Measurements from ENCODE around the gene XRCC4. TPM values are rescaled to one million over a fixed set of nuclear protein-coding genes. Genes with fewer than 3 reads are reported as not detected.

The XRCC4 gene
- total RNA-seq, 4 donors from 2014 or later: 3.7 to 10.3 (median 8.7) TPM

DNA sequence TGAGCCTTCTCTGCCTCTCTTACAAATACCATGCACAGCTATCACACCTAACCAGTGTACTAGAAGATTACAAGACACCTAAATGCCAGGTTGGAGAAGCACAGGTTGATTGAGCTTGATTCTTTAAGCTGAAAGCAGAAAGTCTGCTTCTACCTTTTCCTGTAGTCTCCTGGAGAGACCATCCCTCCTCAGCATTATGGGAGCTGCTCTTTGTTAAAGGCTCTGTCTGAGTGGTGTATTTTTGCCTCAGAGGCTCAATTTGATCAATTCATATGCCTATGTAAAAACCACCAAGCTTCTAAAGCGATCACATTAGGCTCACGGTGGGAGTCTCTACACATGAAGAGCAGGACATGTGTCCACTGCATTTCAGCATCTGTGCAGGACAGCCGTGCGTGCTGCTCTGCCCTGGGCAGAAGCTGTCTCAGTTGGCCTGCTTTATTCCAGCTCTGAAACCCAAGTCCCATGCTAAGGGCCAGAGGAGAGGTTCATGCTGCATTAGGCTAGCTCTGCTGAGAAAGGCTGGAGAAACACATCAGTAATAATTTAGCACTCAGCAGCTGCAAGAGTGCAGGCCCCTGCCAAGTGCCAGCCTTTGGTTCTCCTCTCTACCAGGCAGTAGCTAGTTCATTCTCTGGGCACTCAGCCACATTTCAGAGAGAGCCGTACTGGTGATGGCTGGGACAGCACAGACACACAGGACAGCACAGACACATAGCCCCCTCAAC lies 41.8 kb upstream of the XRCC4 start:
- no peak overlapping the region for H3K27ac ChIP-seq
- no peaks in the 10 kb centered on the region for H3K4me1 ChIP-seq
- no peaks in the 10 kb centered on the region for H3K27me3 ChIP-seq
- no peaks in the 10 kb centered on the region for H3K36me3 ChIP-seq
- TF ChIP-seq, protein P1, sequence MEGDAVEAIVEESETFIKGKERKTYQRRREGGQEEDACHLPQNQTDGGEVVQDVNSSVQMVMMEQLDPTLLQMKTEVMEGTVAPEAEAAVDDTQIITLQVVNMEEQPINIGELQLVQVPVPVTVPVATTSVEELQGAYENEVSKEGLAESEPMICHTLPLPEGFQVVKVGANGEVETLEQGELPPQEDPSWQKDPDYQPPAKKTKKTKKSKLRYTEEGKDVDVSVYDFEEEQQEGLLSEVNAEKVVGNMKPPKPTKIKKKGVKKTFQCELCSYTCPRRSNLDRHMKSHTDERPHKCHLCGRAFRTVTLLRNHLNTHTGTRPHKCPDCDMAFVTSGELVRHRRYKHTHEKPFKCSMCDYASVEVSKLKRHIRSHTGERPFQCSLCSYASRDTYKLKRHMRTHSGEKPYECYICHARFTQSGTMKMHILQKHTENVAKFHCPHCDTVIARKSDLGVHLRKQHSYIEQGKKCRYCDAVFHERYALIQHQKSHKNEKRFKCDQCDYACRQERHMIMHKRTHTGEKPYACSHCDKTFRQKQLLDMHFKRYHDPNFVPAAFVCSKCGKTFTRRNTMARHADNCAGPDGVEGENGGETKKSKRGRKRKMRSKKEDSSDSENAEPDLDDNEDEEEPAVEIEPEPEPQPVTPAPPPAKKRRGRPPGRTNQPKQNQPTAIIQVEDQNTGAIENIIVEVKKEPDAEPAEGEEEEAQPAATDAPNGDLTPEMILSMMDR (IDR thresholded peaks at IDR 0.05): no peak
- no peak for DNase-seq
- no peaks in the 10 kb centered on the region for H3K9me3 ChIP-seq
- no peak overlapping the region for H3K4me3 ChIP-seq

DNA sequence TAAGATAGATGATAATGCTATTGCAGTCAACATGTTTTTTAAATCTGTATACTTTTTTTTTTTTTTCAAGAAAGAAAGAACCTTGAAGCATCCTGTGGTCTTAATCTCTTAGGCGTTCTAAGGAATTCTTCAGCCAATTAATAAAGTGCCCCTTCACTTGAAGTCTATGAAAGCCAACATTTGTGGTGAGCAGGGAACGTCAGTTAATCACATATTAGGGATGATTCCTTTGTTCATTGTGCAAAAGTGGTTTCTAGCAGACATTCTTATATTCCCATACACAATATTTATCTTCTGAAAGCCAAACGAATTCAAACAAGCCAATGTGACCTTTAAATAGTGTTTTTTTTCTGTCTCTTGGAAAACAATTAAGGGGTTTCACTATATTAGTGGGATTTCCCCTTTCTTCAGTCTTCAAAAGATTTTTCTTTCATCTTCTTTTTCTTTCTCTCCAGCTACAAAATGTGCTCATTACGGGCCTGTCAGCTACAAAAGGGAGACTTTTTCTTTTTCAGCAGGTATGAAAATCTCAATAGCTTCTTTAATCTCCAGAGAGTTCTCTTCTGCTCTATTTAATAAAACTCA lies 40.3 kb upstream of the XRCC4 start:
- H3K9me3 ChIP-seq: no peaks in the 10 kb centered on the region
- TF ChIP-seq, protein P1 (IDR thresholded peaks at IDR 0.05): no peak
- TF ChIP-seq POLR2A (IDR thresholded peaks at IDR 0.05): no peak
- no peaks in the 10 kb centered on the region for H3K36me3 ChIP-seq
- H3K27ac ChIP-seq: no peak overlapping the region
- H3K4me3 ChIP-seq: no peak overlapping the region
- no peak for DNase-seq
- peaks cover 0 to 2% (median 0%) of the 10 kb centered on the region in 4 donors for H3K4me1 ChIP-seq
- no peaks in the 10 kb centered on the region for H3K27me3 ChIP-seq

DNA sequence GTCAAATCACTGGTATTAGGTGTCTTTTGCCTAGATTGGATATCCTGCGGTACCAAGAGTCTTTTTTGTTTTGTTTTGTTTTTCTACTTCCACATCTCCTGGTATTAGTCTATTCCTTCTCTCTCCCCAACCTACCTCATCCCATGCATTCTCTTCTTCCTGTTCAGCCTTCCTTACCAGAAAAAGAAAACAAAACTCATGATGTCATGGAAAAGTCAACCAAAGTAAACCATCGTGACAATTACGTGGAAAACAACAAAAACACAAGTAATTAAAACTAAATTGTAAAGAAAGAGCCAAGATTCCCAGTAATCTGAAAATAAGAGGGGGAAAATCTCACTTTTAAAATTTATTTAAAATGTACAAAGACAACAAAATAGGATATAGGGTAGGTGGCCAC lies 38.4 kb upstream of the XRCC4 start:
- DNase-seq: no peak
- no peaks in the 10 kb centered on the region for H3K9me3 ChIP-seq
- TF ChIP-seq POLR2A (IDR thresholded peaks at IDR 0.05): no peak
- TF ChIP-seq, protein P1 (IDR thresholded peaks at IDR 0.05): no peak
- H3K36me3 ChIP-seq: no peaks in the 10 kb centered on the region
- no peak overlapping the region for H3K4me3 ChIP-seq
- no peak overlapping the region for H3K27ac ChIP-seq
- H3K4me1 ChIP-seq: peaks cover 0 to 4% (median 0%) of the 10 kb centered on the region in 4 donors
- H3K27me3 ChIP-seq: no peaks in the 10 kb centered on the region

DNA sequence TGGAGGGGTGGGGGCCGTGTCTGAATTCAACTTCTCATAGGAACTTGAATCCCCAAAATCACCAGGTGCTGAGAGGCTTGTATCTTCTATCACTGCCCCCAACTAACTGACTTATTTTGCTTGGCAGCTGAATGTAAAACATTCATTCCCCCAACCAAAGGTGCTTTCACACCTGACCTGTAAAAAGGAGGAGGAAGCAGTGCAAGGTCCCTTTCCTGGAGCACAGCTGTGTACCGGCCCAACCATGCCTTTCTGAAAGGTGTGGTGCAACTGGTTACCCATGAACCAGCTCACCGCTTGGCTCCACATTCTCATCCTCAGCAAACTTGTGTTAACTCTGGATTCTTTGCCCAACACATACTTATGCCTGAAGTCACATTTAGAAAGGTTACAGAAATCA lies 34.8 kb upstream of the XRCC4 start:
- H3K4me3 ChIP-seq: no peak overlapping the region
- TF ChIP-seq, protein P1 (IDR thresholded peaks at IDR 0.05): no peak
- TF ChIP-seq POLR2A (IDR thresholded peaks at IDR 0.05): no peak
- H3K36me3 ChIP-seq: no peaks in the 10 kb centered on the region
- no peaks in the 10 kb centered on the region for H3K9me3 ChIP-seq
- no peak for DNase-seq
- peaks cover 0 to 4% (median 0%) of the 10 kb centered on the region in 4 donors for H3K4me1 ChIP-seq
- no peaks in the 10 kb centered on the region for H3K27me3 ChIP-seq
- H3K27ac ChIP-seq: no peak overlapping the region

DNA sequence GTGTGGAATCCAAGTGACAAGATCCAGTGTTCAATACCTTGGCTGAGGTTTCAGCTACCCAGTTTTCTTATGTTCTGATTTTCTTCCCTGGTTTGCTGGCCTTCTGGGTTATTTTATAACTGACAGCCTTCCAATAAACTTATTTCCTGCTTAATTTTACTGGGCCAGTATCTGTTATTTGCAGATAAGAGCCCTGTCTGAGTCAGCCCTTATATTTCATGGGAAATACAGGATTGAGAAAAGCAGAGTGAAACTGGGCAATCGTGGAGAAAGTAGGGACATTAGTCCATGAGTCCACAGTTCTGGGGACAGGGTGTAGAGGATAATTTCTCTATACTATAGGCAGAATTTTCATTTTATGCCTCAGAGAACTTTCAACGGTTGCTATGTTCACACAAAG lies 32.4 kb upstream of the XRCC4 start:
- no peaks in the 10 kb centered on the region for H3K9me3 ChIP-seq
- H3K36me3 ChIP-seq: no peaks in the 10 kb centered on the region
- no peak overlapping the region for H3K27ac ChIP-seq
- no peaks in the 10 kb centered on the region for H3K27me3 ChIP-seq
- DNase-seq: no peak
- H3K4me1 ChIP-seq: peaks cover 0 to 4% (median 0%) of the 10 kb centered on the region in 4 donors
- no peak for TF ChIP-seq POLR2A (IDR thresholded peaks at IDR 0.05)
- H3K4me3 ChIP-seq: no peak overlapping the region

DNA sequence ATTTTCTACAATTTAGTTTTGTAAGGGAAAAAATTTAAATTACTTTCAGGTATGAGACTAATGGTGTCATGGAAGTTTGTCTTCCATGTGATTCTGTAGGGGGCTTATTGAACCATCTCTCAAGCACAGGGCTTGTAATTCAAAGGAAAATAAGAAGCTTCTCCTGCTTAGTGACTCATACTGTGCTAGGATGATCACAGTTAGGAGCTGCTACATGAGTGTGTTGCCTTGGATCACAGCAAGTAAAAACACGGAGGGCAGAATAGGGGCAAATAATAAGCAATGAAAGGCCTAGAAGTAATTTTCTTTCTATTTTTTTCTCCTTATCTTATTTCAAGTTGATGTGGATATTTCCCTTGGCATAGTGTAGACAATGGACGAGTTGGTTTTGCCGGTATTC lies 29.1 kb upstream of the XRCC4 start:
- no peak overlapping the region for H3K4me3 ChIP-seq
- H3K36me3 ChIP-seq: peaks cover 0 to 12% (median 0%) of the 10 kb centered on the region in 3 donors
- H3K4me1 ChIP-seq: no peaks in the 10 kb centered on the region
- DNase-seq: no peak
- no peaks in the 10 kb centered on the region for H3K9me3 ChIP-seq
- no peak for TF ChIP-seq POLR2A (IDR thresholded peaks at IDR 0.05)
- TF ChIP-seq, protein P1 (IDR thresholded peaks at IDR 0.05): no peak
- no peak overlapping the region for H3K27ac ChIP-seq
- H3K27me3 ChIP-seq: no peaks in the 10 kb centered on the region
